ENCODE measurements around the gene EPHA6.
A peak's percentile ranks its signal among the peaks of the same experiment; 100 is the strongest.

EPHA6 gene

DNA sequence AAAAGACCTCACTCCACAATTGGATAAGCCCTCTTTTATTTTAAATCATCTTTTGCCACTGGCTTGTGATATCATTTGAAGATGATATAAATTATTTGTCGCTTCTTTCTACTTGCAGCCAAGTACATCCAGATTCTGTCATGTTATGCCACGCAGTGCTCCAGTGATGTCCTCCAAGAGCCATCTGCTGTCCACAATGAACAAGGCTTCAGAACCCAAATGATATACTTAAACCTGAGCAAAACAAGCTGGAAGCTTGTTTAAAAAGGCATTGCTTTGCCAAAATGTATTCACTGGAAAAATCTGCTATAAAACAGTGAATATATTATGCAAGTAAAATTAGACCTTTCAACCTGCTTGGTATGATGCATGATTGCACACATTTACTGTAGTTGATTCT is 891.4 kb downstream of the EPHA6 start:
- DNase-seq (ENCODE audit: low spot score), result no peak

DNA sequence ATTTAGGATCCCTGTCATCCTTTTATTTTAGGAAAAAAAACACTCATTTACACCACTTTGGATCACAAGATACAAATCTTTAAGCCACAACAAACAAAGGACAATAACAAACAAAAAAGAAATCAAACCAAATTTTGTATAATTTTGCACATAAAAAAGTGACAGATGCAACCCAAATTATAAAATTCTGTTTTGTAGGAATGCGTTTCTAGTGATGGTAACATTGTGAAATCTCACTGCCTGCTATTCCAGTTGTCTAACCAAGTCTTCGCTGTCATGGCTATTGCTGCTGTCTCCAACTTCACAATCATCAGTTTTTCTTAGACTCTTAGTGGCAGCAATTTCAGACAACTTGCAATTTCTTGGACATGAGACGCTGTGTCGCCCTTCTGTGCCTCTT is 891.8 kb downstream of the EPHA6 start:
- DNase-seq (ENCODE audit: low spot score), result no peak

DNA sequence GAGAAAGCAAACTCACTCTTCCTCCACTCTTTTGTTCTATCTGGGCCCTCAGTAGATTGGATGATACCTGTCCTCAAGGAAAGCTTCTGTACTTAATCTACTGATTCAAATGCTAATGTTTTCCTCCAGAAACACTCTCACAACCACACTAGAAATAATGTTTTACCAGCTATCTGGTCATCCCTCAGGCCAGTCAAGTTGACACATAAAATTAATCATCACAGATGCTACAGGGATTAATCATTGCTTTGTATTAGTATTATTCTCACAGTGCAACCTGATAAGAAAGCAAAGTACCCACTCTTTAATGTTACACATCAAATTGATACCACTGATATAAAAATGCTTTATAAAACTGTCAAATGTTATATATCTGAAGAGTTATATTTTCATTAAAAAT is 897.3 kb downstream of the EPHA6 start:
- DNase-seq (ENCODE audit: low spot score), result no peak

DNA sequence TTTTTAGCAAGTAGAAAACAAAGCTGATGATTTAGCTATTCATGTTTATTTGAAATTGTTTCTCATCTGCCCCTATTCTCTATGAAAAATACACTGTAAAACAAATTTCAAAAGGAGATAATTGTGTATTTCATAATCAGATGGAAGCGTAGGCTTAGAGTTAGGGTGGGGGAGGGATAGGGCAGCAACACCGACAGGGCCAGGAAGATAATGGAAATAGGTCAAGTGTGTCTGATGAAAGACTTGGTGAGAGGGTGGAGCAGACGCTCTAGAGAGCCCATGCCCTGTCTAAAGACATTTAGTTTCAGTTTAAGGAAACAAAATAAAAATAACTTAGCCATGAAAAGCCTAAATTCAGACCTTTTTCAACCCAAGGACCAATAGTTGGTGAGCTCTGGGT is 898.5 kb downstream of the EPHA6 start:
- DNase-seq (ENCODE audit: low spot score), result no peak

DNA sequence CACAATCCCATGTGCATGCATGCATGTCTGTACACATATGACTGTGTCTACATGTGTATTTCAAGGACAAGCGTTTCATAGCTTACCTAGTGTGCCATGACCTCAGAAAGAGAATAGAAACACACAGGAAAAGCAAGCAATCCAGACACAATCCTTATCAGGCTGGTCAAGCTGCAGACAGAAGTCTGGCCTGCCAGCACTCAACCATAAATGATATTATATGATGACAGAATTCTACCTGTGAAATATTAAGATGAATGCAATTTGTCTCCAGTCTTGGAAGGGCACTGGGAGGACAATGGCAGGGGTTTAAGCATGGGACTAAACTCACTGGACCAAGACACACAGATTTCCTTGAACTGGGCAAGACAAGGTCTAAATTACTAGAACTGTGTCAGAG is 899.2 kb downstream of the EPHA6 start:
- DNase-seq (ENCODE audit: low spot score), result no peak

DNA sequence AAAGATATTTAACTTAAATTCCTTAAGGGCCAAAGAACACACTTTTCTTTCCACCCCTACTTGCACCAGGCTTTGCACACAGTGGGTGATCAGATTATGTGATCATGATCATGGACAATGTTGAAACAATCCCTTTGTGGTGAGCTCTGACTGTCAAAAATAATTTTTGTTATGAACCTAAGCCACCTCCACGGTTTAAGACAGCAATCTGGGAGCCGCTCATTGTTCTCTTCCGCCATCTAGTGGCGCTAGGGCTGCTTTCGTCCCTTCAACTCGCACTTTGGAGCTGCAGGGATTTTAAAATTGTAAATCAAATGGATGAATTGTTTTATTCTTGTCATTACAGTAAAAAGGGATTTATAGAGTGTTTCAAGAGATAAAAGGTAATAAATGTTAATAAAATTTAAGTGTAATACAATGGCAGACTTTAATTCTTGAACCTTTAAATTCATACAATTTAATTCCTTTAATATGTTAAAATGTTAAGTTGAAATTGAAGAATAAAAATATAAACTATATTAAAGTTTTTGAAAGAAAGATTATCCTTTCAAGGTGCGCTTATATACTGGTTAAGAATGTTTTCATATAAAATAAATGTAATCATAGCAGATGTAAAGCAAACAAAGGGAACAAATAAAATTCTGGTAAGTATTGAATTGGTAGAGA is 904.9 kb downstream of the EPHA6 start:
- DNase-seq (ENCODE audit: low spot score), result peak; percentile 67

DNA sequence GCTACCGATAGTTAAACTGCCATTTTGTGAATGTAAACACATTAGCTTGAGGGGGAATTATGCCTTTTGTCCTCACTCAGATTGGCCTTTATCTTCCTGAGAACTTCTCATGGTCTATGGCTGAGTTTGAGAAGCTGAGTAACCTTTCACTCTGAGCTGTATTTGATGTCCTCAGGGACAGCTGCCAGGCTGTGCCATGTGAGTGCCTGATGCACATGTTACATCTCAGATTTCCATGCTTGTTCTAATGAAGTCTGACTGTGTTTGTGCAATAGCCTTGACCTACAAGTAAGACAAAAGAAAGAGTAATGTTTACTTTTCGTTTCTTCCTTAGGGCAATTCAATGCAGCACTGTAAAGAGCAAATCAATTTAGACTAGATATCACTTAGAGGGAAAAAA is 906.0 kb downstream of the EPHA6 start:
- DNase-seq (ENCODE audit: low spot score), result no peak

DNA sequence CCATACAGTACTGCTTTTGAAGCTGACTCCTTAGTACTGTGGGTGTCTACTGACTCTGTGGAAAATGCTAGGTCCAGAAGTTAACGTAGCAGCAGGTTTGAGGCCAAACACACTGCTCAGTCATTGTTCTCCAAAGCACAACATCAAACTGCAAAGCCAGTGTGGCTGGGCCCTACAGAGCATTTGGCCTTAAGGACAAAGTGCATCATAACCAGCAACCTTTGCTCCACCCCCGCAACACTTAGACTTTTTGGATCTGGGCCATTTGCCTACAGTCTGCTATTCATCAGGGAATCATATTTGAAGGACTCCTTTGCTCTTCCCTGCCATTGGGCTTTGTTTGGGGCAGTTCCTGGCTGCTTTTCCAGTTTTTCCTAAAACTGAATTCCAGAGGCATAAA is 907.1 kb downstream of the EPHA6 start:
- no peak for DNase-seq (ENCODE audit: low spot score)

DNA sequence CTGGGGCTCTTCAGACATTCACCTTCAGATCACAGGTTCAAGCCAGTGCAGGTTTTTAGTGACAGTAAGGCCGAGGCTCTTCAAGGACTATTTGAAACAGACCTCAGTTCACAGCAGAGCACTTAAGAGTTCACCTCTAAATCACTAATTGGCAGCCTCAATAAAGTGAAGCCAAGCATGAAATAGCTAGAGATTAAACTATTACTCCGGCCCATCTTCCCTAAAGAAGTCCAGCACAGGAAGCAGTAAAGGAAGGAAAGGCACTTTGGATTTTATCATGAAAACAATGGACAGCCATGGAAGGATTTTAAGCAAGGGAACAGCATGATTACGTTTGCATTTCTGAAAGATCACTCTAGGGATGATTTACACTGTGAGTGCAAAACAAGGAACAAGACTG is 922.5 kb downstream of the EPHA6 start:
- no peak for DNase-seq (ENCODE audit: low spot score)

DNA sequence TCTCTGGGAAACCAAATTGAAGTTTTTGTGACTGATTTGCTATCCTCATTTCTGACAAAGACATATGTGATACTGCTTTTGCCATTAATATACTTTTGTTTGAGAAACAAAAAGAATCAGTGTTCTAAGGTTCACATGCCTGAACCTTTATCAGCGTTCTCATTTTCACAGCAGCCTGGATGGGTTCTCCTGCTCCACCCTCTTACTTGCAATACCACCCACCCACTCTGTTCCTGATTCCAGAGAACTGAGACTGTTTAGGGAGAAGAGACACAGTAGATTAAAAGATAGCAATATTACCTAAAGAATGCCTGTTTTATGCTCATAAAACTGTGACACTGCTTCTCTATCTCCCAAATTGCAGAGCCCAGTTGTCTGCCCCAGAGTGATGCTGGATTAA is 924.4 kb downstream of the EPHA6 start:
- DNase-seq (ENCODE audit: low spot score), result no peak

DNA sequence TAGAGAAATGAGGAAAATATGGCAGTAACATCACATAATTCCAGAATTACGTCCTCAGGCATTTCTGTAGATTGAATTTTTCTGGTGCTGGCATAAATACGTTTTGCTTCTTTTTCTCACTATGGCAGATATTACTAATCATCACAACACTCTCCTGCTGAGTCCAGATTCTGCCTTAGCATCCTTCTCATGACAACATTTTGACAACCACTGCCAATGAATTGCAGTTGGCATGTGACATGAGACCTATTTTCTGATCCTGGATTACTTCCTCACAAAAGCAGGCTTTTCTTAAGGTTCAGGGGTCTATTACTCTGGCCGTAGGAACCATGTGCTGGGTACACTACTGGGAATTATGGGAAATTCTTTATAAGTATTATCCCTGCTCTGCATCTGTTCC is 927.6 kb downstream of the EPHA6 start:
- DNase-seq (ENCODE audit: low spot score), result no peak

DNA sequence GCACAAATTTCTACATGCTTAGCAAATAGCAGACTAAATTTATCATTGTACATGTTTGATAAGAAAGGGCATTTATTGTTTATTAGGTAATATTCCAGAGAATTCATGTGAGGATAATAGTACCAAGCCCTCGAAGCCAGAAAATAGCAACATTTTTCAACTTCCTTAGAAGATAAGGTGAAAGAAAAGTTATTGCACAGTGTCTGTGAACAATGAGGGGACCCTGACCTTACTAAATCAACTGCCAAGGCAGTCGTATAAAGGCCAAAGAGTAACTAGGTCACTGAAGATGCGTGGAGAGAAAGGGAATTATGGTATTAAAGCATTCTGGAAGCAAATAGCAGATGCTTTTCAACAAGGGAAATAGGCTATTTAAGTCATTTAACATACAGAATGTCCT is 929.9 kb downstream of the EPHA6 start:
- DNase-seq (ENCODE audit: low spot score), result no peak

DNA sequence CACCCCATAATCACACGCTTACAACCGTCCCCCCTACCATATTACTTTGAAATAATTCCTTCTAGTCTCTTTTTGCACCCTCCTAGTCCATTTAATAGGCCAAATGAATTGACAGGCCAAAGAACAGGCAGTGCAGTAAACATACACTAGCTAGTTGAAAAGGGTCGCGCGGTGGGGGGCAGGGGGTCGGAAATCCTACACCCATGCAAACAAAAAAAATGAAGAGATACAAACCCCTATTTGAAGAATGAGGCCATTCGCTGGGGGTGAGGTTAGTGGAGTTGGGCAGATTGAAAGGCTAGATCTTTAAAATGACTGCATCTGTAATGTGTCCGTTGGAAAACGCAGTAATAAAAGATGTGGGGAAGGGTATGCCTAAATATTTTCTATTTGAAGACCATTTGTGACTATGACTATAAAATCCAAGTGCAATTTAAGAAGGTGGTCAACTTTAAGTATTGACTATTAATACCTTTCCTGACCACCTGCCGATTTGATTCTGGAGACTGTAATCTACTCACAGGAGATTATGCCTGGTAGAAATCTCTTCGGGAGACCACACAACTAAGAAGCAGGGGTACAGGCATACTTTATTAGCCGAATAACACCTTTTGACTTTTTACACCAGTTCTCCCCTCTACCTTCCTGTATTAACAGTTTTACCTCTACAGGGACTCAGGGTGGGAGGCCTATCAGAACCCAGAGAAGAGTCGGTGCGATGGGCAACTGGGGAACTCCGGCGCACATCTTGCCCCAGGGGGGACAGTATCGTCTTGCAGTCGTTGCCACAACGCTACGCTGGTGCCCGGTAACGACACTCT is 949.4 kb downstream of the EPHA6 start:
- DNase-seq (ENCODE audit: low spot score), result no peak

DNA sequence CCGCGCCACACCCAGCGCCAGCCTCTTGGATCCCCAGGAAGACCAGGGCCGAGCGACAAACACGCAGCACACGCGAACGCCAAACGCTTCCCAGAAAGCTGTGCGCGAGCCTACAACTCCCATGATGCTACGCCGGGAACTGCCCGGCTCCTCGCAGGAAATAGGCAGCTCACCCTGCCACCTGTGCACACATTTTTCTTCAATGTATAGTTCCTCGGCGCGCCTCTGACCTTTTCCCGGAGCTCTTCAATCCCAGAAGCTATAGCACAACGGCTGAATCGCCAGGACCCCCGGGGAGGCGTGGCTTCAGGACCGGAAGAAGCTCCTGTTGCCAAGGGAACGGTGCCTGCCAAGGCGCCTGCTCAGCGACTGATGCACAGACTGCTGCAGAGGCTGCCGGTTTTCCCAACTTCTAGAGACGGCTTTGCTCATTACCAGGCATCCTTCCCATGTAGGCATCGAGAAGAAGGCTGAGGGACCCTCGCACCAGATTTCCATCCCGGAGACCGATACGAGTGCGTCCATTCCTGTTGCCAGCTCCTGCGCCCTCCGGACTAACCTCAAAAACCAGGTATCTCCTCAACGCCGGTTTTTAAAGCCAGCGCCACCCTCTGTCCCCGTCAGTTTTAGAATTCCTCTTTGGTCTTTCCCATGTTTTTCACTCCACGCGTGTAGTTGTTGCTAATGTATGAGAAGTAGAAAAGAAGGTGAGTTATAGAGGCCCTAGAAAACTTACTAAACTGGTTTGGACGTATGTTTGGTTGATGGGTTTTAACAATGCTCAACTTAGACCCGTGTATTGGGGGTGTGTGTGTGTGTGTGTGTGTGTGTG is 950.2 kb downstream of the EPHA6 start, which contains the start of gene ARL6:
TSS of gene ARL6 (plus strand) at position 352 of the 832 bp plus-strand sequence. CDS start 3,350 bp downstream, outside the sequence.
- peak; percentile 86 for DNase-seq (ENCODE audit: low spot score)

DNA sequence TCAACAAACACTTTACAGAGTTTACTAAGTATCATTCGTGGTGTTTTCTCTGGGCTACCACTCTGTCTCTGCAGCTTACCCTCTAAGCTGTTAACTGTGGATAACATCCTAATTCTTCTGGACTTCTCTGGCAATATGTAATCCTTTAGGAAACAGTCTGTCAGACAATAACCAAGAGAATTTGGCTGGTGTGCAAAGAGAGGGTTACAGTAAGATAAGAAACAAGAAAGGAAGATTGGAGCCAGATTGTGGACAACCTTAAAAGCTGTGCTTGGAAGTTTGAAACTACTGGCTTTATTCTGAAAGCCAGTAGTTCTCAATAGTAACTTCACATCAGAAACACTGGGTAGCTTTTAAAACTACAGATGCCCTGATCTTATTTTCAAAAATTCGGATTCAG is 950.9 kb downstream of the EPHA6 start:
- no peak for DNase-seq (ENCODE audit: low spot score)

DNA sequence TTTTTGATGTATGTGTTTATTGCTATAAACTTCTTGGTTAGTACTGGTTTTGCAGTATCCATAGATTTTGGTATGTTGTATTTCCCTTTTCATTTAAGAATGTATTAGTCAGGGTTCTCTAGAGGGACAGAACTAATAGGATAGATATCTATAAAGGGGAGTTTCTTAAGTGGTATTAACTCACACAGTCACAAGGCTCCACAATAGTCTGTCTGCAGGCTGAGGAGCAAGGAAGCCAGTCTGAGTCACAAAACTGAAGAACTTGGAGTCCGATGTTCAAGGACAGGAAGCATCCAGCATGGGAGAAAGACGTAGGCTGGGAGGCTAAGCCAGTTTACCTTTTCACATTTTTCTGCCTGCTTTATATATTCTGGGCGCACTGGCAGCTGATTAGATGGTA is 958.5 kb downstream of the EPHA6 start:
- DNase-seq (ENCODE audit: low spot score), result no peak

DNA sequence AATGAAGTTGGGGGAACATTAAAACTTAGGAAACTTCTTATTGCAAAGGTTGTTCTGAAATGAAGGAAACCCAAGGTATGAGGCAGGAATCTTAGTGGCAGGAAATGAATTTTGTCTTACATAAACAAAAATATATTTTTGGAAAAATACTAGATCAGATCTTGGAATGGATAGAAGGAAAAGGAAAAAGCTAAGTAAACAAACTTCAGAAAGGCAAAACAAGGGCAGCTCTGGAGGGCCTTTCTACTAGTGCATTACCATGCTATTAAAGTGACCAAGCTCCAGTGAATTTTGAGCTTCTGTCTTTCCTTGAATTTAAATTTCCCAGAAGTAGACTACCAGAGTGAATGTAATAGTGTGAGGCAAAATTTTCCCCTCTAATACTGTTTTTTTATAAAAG is 963.8 kb downstream of the EPHA6 start:
- DNase-seq (ENCODE audit: low spot score), result no peak

DNA sequence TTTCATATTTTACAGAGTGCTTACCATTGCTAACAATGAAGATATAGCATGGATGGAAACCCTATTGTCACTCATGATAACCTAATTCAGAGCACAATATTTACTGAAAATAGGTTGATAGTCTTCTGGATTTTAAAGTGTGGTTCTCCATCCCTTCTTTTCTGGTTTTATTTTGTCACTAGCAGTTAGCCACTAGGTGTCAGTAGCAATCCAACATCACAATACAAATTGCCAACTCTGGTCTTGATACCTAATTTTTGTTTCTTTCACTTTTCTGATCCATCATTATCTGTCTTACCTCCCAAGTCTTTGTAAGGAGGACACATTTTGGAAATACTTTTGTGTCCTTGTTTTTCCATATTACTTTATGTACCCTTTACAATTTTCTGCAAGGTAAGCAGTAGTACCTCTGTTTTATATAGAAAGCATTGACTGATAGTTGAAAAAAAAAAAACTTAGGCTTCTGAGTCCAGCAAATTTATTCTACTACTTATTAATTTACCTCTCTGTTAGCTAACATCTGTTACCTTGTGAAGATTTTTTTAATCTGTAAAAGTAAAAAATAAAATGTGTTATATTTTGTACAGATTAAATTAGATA is 979.1 kb downstream of the EPHA6 start:
- peak; percentile 50 for DNase-seq (ENCODE audit: low spot score)

DNA sequence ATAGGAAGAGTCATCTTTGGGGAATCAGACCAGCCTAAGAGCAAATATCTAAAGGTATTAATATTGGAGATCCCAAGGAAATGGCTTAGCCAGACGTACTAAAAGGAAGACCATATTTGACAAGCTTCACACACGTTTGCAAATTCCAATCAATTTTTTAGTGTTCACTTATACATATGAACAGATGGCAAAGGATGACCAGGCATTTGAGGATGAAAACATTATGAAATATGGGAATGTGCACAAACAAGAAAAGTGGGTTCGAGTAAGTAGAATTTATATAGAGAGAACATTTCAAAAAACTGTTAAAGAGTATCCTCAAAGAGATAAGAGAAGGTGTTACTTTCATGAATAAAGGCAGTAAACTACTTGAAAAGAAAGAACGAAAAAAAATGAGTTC is 981.6 kb downstream of the EPHA6 start:
- DNase-seq (ENCODE audit: low spot score), result no peak
